ENCODE data around the gene FBXW4. TPM values are rescaled to one million over a fixed set of nuclear protein-coding genes. Genes with fewer than 3 reads are reported as not detected.

The FBXW4 gene
- total RNA-seq, 1 donor from 2014 or later = 33.4 TPM

DNA sequence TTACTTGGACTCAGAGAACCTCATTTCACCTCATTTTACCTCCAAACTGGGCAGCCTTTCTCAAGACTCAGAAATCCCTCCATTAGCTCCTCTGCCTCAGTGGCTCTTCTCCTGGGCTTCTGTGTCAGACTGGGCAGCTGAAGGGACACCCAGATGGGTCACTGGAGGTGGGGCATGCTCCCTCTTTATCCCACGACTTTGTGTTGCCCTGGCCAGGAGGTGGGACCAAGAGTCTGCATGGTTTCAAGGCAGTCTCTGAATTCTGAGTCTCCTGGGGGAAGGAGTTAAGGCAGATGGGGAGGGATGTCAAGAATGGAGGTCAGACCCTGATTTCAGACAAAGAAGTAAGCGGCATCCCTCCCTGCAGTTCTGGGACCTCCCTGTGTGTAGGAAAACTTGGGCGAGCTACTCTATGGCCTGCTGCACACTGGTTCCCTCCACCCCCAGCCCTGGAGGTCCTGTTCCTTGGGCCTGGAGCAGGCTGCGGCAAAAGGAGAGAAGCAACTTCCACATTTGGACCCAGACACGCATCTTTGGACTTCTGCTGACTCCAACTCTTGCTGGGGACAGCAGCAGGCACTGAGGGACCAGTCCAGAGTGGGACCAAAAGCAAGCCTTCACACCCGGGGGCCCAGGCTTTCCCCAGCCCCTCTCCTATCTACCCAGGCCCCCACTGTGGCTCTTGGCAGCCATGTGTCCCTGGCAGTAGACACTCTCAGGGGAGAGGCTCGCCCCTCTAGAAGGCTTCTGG lies 117.7 kb downstream of the FBXW4 start:
- Mint-ChIP-seq H3K27me3 (ENCODE audit: low read depth) (peaks cover 12% of the 10 kb centered on the region), H3K4me1 (no peaks in the 10 kb centered on the region), H3K36me3 (ENCODE audit: low read depth) (peaks cover 2% of the 10 kb centered on the region), H3K27ac (ENCODE audit: unreplicated experiment) (peak overlapping the region; percentile 67), H3K9me3 (no peaks in the 10 kb centered on the region), H3K4me3 (no peak overlapping the region)
- TF ChIP-seq, protein P1, sequence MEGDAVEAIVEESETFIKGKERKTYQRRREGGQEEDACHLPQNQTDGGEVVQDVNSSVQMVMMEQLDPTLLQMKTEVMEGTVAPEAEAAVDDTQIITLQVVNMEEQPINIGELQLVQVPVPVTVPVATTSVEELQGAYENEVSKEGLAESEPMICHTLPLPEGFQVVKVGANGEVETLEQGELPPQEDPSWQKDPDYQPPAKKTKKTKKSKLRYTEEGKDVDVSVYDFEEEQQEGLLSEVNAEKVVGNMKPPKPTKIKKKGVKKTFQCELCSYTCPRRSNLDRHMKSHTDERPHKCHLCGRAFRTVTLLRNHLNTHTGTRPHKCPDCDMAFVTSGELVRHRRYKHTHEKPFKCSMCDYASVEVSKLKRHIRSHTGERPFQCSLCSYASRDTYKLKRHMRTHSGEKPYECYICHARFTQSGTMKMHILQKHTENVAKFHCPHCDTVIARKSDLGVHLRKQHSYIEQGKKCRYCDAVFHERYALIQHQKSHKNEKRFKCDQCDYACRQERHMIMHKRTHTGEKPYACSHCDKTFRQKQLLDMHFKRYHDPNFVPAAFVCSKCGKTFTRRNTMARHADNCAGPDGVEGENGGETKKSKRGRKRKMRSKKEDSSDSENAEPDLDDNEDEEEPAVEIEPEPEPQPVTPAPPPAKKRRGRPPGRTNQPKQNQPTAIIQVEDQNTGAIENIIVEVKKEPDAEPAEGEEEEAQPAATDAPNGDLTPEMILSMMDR (conservative IDR thresholded peaks at IDR 0.05) = no peak
- no peak for DNase-seq (ENCODE audit: low read depth, low spot score)

- TF ChIP-seq, protein P1 (conservative IDR thresholded peaks at IDR 0.05) = no peak
- H3K27me3 Mint-ChIP-seq (ENCODE audit: low read depth) = peaks cover 21% of the 10 kb centered on the region
- DNase-seq (ENCODE audit: low read depth, low spot score) = no peak
- no peaks in the 10 kb centered on the region for H3K4me1 Mint-ChIP-seq
- H3K27ac Mint-ChIP-seq (ENCODE audit: unreplicated experiment) = no peak overlapping the region
- H3K36me3 Mint-ChIP-seq (ENCODE audit: low read depth) = peaks cover 2% of the 10 kb centered on the region
- no peaks in the 10 kb centered on the region for H3K9me3 Mint-ChIP-seq
- peak overlapping the region; percentile 18 for H3K4me3 Mint-ChIP-seq
Observed at GRCh38 chr10:101576211-101576863, 118.6 kb downstream of the FBXW4 start.

GRCh38 chr10:101575580-101576210 lies 119.3 kb downstream of the FBXW4 start:
- DNase-seq (ENCODE audit: low read depth, low spot score) = no peak
- TF ChIP-seq, protein P1 (conservative IDR thresholded peaks at IDR 0.05) = no peak
- peaks cover 2% of the 10 kb centered on the region for H3K36me3 Mint-ChIP-seq (ENCODE audit: low read depth)
- peaks cover 28% of the 10 kb centered on the region for H3K27me3 Mint-ChIP-seq (ENCODE audit: low read depth)
- H3K27ac Mint-ChIP-seq (ENCODE audit: unreplicated experiment) = no peak overlapping the region
- H3K4me1 Mint-ChIP-seq = no peaks in the 10 kb centered on the region
- H3K4me3 Mint-ChIP-seq = peak overlapping the region; percentile 18
- no peaks in the 10 kb centered on the region for H3K9me3 Mint-ChIP-seq

DNA sequence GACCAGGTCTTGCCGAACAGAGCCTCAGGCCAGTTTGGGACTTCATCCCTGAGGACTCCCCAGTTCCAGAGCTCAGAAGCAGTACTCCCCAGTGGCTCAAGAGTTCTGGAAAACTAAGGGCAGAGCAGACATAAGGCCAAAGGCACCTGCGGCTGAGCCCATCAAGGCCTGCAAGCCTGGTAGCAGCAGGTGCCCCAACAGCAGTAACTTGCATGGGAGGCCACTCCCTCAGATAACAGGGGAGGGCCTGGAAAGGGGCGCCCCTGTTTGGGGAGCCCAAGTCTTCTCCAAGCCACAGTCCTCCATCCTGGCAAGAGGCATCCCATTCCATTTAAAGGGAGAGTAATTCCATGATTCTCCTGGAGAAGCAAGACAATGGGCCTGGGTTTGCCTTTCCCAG lies 119.9 kb downstream of the FBXW4 start:
- TF ChIP-seq, protein P1 (conservative IDR thresholded peaks at IDR 0.05) = no peak
- Mint-ChIP-seq H3K4me3 (no peak overlapping the region), H3K27ac (ENCODE audit: unreplicated experiment) (no peak overlapping the region), H3K36me3 (ENCODE audit: low read depth) (peaks cover 2% of the 10 kb centered on the region), H3K4me1 (no peaks in the 10 kb centered on the region), H3K27me3 (ENCODE audit: low read depth) (peaks cover 31% of the 10 kb centered on the region), H3K9me3 (no peaks in the 10 kb centered on the region)
- DNase-seq (ENCODE audit: low read depth, low spot score) = no peak

DNA sequence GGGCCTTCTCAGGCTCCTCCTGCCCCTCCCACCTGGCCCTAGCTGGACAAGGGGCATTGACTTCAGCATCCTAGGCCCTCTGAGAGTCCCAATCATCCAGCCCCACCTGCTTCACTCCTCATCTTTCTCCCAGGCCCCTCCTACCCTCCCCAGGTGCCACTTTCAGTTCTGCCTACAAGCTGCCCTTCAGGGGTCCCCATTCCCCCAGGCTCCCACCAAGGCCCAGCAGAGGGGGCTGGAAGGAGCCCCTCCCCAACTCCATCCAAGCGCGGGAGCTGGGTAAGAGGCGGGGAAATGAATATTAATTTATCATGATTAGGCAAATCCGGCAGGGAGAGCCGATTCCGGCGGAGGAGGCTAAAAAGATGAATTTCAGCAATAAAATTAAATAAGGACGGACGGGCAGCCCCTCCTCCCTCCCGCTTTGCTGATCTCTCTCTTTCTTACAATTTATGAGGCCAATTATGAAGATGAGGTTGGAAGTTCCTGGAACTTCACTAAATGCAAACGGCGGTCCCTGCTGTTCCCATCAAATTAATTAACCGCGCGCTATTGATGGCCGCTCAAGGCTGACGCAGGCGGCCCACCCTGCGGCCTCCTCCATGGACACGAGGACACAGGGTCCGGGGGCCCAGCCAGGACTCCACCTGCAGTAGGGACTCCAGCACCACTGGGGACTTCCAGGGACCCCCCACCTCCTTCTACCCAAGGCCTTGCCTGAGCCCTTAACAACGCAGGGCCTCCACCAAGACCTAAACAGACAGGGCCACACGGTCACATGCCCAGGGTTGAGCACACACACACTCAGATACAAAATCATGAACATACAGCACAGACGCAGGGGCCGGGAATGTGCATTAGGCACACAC lies 120.9 kb downstream of the FBXW4 start:
- Mint-ChIP-seq H3K9me3 (no peaks in the 10 kb centered on the region), H3K27me3 (ENCODE audit: low read depth) (peaks cover 40% of the 10 kb centered on the region), H3K4me1 (no peaks in the 10 kb centered on the region), H3K27ac (ENCODE audit: unreplicated experiment) (peak overlapping the region; percentile 28), H3K4me3 (peak overlapping the region; percentile 41), H3K36me3 (ENCODE audit: low read depth) (peaks cover 2% of the 10 kb centered on the region)
- DNase-seq (ENCODE audit: low read depth, low spot score) = no peak
- TF ChIP-seq, protein P1 (conservative IDR thresholded peaks at IDR 0.05) = no peak
